ENCODE measurements around the gene RANGAP1. TPM values are rescaled to one million over a fixed set of nuclear protein-coding genes. Genes with fewer than 3 reads are reported as not detected.

Gene RANGAP1
- total RNA-seq, 4 donors from 2014 or later: 18.7 to 38.7 (median 35.6) TPM

- DNase-seq: no peak
- Histone ChIP-seq H3K27me3 (no peaks in the 10 kb centered on the region), H3K27ac (peak overlapping the region; percentile 42 to 67), H3K4me1 (no peaks in the 10 kb centered on the region), H3K9me3 (no peaks in the 10 kb centered on the region), H3K4me3 (no peak overlapping the region), H3K36me3 (no peaks in the 10 kb centered on the region)
- intact Hi-C loops (cut with DNase I; ENCODE audit: low total_unique reads): no loop called here
- no peak for TF ChIP-seq CTCF (IDR thresholded peaks at IDR 0.05)
- TF ChIP-seq POLR2A (IDR thresholded peaks at IDR 0.05): no peak
Observed at GRCh38 chr22:41288245-41288946, 2.4 kb upstream of the RANGAP1 start.

GRCh38 chr22:41286639-41287091 is 678 bp upstream of the RANGAP1 start:
- Histone ChIP-seq H3K4me3 (peak overlapping the region; percentile 47 to 80), H3K9me3 (no peaks in the 10 kb centered on the region), H3K27ac (peak overlapping the region; percentile 74 to 93), H3K36me3 (no peaks in the 10 kb centered on the region), H3K4me1 (no peaks in the 10 kb centered on the region), H3K27me3 (no peaks in the 10 kb centered on the region)
- TF ChIP-seq CTCF (IDR thresholded peaks at IDR 0.05) (no peak), POLR2A (IDR thresholded peaks at IDR 0.05) (no peak)
- DNase-seq: no peak
- intact Hi-C loops (cut with DNase I; ENCODE audit: low total_unique reads): no loop called here

- Histone ChIP-seq H3K4me1 (no peaks in the 10 kb centered on the region), H3K27me3 (no peaks in the 10 kb centered on the region), H3K27ac (peak overlapping the region; percentile 57 to 88), H3K9me3 (no peaks in the 10 kb centered on the region), H3K4me3 (peak overlapping the region; percentile 59 to 80), H3K36me3 (no peaks in the 10 kb centered on the region)
- TF ChIP-seq CTCF (IDR thresholded peaks at IDR 0.05) (no peak), POLR2A (IDR thresholded peaks at IDR 0.05) (no peak)
- DNase-seq: peak in 1 of 2 donors; percentile 46
- intact Hi-C loops (cut with DNase I; ENCODE audit: low total_unique reads): no loop called here
Observed at GRCh38 chr22:41285441-41285819, 557 bp downstream of the RANGAP1 start.

DNA sequence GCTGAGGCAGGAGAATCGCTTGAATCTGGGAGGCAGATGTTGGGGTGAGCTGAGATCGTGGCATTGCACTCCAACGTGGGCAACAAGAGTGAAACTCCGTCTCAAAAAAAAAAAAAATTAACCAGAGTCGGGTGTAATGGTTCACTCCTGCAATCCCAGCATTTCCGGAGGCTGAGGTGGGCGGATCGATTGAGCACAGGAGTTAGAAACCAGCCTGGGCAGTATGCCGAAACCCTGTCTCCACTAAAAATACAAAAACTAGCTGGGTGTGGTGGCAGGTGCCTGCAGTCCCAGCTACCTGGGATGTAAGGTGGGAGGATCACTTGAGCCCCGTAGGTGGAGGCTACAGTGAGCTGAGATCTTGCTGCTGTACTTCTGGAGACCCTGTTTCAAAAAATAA is 1.5 kb downstream of the RANGAP1 start:
- Histone ChIP-seq H3K27me3 (no peaks in the 10 kb centered on the region), H3K4me1 (no peaks in the 10 kb centered on the region), H3K36me3 (no peaks in the 10 kb centered on the region), H3K27ac (no peak overlapping the region), H3K4me3 (no peak overlapping the region), H3K9me3 (no peaks in the 10 kb centered on the region)
- TF ChIP-seq CTCF (IDR thresholded peaks at IDR 0.05): no peak
- intact Hi-C loops (cut with DNase I; ENCODE audit: low total_unique reads): no loop called here
- DNase-seq: no peak

DNA sequence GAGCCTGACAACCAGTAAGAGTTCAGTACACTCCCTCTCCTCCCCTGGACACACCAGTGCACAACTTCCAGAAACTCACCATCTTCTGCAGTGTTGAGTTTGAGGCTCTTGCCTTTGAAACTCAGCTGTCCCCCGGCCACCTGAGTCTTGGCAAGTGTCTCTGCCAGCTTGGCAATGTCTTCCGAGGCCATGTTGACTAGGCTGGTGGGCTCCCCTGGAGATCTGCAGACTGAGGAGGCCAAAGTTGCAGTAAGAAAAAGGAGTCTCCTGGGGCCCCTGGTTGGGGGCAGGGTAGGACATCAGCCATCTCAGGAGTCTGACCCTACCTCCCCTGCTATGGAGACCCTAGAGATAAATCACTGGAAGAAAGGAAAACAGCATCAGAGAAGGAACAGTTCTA is 5.1 kb downstream of the RANGAP1 start:
- Histone ChIP-seq H3K4me3 (no peak overlapping the region), H3K36me3 (no peaks in the 10 kb centered on the region), H3K27ac (no peak overlapping the region), H3K27me3 (no peaks in the 10 kb centered on the region), H3K4me1 (no peaks in the 10 kb centered on the region), H3K9me3 (no peaks in the 10 kb centered on the region)
- TF ChIP-seq POLR2A (IDR thresholded peaks at IDR 0.05): no peak
- no peak for TF ChIP-seq CTCF (IDR thresholded peaks at IDR 0.05)
- DNase-seq: no peak
- intact Hi-C loops (cut with DNase I; ENCODE audit: low total_unique reads): no loop called here
